ENCODE measurements around the gene UBE2R2. TPM values are rescaled to one million over a fixed set of nuclear protein-coding genes. Genes with fewer than 3 reads are reported as not detected.

UBE2R2 gene
- total RNA-seq, 3 donors from 2014 or later = 21.2 to 35.0 (median 22.6) TPM

GRCh38 chr9:33964086-33964768 is 147.3 kb downstream of the UBE2R2 start:
- intact Hi-C loops (cut with DNase I; ENCODE audit: low total_unique reads) = no loop called here
- H3K36me3 ChIP-seq = no peaks in the 10 kb centered on the region
- no peaks in the 10 kb centered on the region for H3K9me3 ChIP-seq
- no peak for DNase-seq (ENCODE audit: low spot score in 2 of 2)
- no peaks in the 10 kb centered on the region for H3K27me3 ChIP-seq
- no peak overlapping the region for H3K27ac ChIP-seq
- TF ChIP-seq POLR2A (IDR thresholded peaks at IDR 0.05) (no peak), POLR2AphosphoS5 (IDR thresholded peaks at IDR 0.05) (no peak), CTCF (IDR thresholded peaks at IDR 0.05) (no peak)
- no peak overlapping the region for H3K4me3 ChIP-seq
- no peaks in the 10 kb centered on the region for H3K4me1 ChIP-seq

Other genes with a start within 250 kb of the UBE2R2 start
- gene PRSS3, start 21.6 kb upstream of the UBE2R2 start, total RNA-seq = under 1 TPM in 1 of 3 donors, not detected in 2; 0.33 TPM
- 10 to 100 TPM; 21.8 to 32.1 (median 29.8) TPM for gene UBAP2, start 231.7 kb downstream of the UBE2R2 start, total RNA-seq

Data from breast epithelium (tissue), 4 donors.